Mucosa of descending colon (tissue), 3 donors: ENCODE data around the gene ST6GALNAC3. TPM values are rescaled to one million over a fixed set of nuclear protein-coding genes. Genes with fewer than 3 reads are reported as not detected.

Source experiments
- ATAC-seq: fragments of 200-7000 bp; cut with Tn5 transposase; one replicate; pipeline ENCODE4 v1.9.1; 2020; ENCODE audit warnings: mild to moderate bottlenecking, moderate library complexity
- DNase-seq, 3 donors: peaks; one replicate each; pipeline ENCODE4 v3.0.0-alpha.2; 2020
- H3K36me3 ChIP-seq: fragments of 200-600 bp; one replicate; pipeline ENCODE4 v1.8.0; 2021; ENCODE audit warnings: low read depth, mild to moderate bottlenecking
- H3K4me1 ChIP-seq: fragments of 200-600 bp; one replicate; pipeline ENCODE4 v1.8.0; 2021; ENCODE audit warnings: low read depth, mild to moderate bottlenecking
- H3K4me3 ChIP-seq: fragments of 200-600 bp; one replicate; pipeline ENCODE4 v1.8.0; 2021; ENCODE audit warnings: mild to moderate bottlenecking
- H3K9me3 ChIP-seq: fragments of 200-600 bp; one replicate; pipeline ENCODE4 v1.8.0; 2021; ENCODE audit warnings: mild to moderate bottlenecking
- CTCF ChIP-seq: fragments of 200-600 bp; IDR thresholded peaks from one replicate; pipeline ENCODE4 v1.8.0; 2022; ENCODE audit warnings: antibody characterized with exemption, mild to moderate bottlenecking
- intact Hi-C, 2 donors: fragments of 100-400 bp; cut with DNase I in 1 of 2; cut with micrococcal nuclease in 1 of 2; formaldehyde crosslinking; loops; one replicate each; pipeline versions ENCODE4 v1.11.0 to v1.11.1; 2022; cut with DNase I, micrococcal nuclease
- total RNA-seq, 3 donors: library from RNA; stranded (reverse); fragmentation: NEBNext Ultra II Directional in 2 of 3; extraction: Animal tissue kit (Norgen Biotek cat#: 25700) in 2 of 3; gene quantifications; one replicate each; pipeline versions ENCODE4 v1.2.1 to v1.2.4, GENCODE V29; 2021 to 2023
- donor health status: DM: no; HTN: no; CAD: no; lungs with moderate emphysema.
- donor health status: DM: no; HTN: no; CAD: no.
- donor health status: DM: no; HTN: yes; CAD: no.

Gene ST6GALNAC3
- total RNA-seq, 3 donors from 2014 or later: 5.4 to 9.0 (median 6.7) TPM

GRCh38 chr1:76162254-76162653 lies 87.7 kb downstream of the ST6GALNAC3 start:
- Histone ChIP-seq H3K4me1 (no peaks in the 10 kb centered on the region), H3K9me3 (no peaks in the 10 kb centered on the region), H3K4me3 (no peak overlapping the region), H3K36me3 (no peaks in the 10 kb centered on the region)
- DNase-seq: no peak
- no peak for TF ChIP-seq CTCF
- ATAC-seq: no peak
- intact Hi-C loops: no loop called here

- H3K36me3 ChIP-seq: no peaks in the 10 kb centered on the region
- TF ChIP-seq CTCF: no peak
- peaks cover 2% of the 10 kb centered on the region for H3K9me3 ChIP-seq
- H3K4me3 ChIP-seq: no peak overlapping the region
- ATAC-seq (no peak), DNase-seq (no peak)
- H3K4me1 ChIP-seq: no peaks in the 10 kb centered on the region
- intact Hi-C loops: no loop called here
These were observed 89.6 kb downstream of the ST6GALNAC3 start for GRCh38 chr1:76164165-76164564.

- DNase-seq (no peak), ATAC-seq (no peak)
- H3K4me3 ChIP-seq: no peak overlapping the region
- TF ChIP-seq CTCF: no peak
- no peaks in the 10 kb centered on the region for H3K36me3 ChIP-seq
- intact Hi-C loops: no loop called here
- no peaks in the 10 kb centered on the region for H3K4me1 ChIP-seq
- H3K9me3 ChIP-seq: peaks cover 2% of the 10 kb centered on the region
These were observed 95.5 kb downstream of the ST6GALNAC3 start for GRCh38 chr1:76170084-76170483.

- ATAC-seq (no peak), DNase-seq (no peak)
- Histone ChIP-seq H3K4me3 (no peak overlapping the region), H3K36me3 (no peaks in the 10 kb centered on the region), H3K9me3 (peaks cover 2% of the 10 kb centered on the region), H3K4me1 (no peaks in the 10 kb centered on the region)
- intact Hi-C loops: no loop called here
- no peak for TF ChIP-seq CTCF
These were observed 96.0 kb downstream of the ST6GALNAC3 start for GRCh38 chr1:76170513-76170912.

- Histone ChIP-seq H3K4me1 (no peaks in the 10 kb centered on the region), H3K4me3 (no peak overlapping the region), H3K9me3 (no peaks in the 10 kb centered on the region), H3K36me3 (no peaks in the 10 kb centered on the region)
- intact Hi-C loops: no loop called here
- DNase-seq (no peak), ATAC-seq (no peak)
- no peak for TF ChIP-seq CTCF
These were observed 101.5 kb downstream of the ST6GALNAC3 start for GRCh38 chr1:76176000-76176399.

GRCh38 chr1:76177615-76178014 lies 103.1 kb downstream of the ST6GALNAC3 start:
- ATAC-seq (no peak), DNase-seq (no peak)
- intact Hi-C loops: no loop called here
- Histone ChIP-seq H3K4me1 (no peaks in the 10 kb centered on the region), H3K9me3 (no peaks in the 10 kb centered on the region), H3K4me3 (no peak overlapping the region), H3K36me3 (no peaks in the 10 kb centered on the region)
- TF ChIP-seq CTCF: no peak
